RWPE1 (cell line): ENCODE data around the gene FN1.

Experiments used
- CTCF ChIA-PET: fragments of 350-600 bp; sonication (Branson Sonifier 250); formaldehyde crosslinking; extraction: SDS; loops from one replicate; lab custom pipeline; 2021; lab: Yijun Ruan, JAX
- POLR2A ChIA-PET: fragments of 400-600 bp; formaldehyde crosslinking; extraction: SDS; loops from one replicate; lab custom pipeline; 2020; ENCODE audit warnings: antibody characterized with exemption; ENCODE audit not compliant: low non-redundant PET; lab: Yijun Ruan, JAX
- DNase-seq: peaks from one replicate; pipeline ENCODE4 v3.0.0; 2012; ENCODE audit warnings: low spot score
- H3K27ac ChIP-seq: fragments of 450-650 bp; 2 replicates; pipeline ENCODE4 v1.5.1; 2017
- CTCF ChIP-seq: fragments of 450-650 bp; conservative IDR thresholded peaks from 2 replicates; pipeline ENCODE4 v1.5.1; 2017; ENCODE audit warnings: low read depth, mild to moderate bottlenecking

The FN1 gene

GRCh38 chr2:215476424-215476823 is 40.6 kb upstream of the FN1 start:
- H3K27ac ChIP-seq, result no peak overlapping the region
- ChIA-PET POLR2A (no interaction called here), CTCF (interaction anchor here (0.6 kb wide), 1 partner anchor 352 kb away, joined by 3 read pairs; no protein-coding TSS in a partner anchor)
- DNase-seq, result no peak
- TF ChIP-seq CTCF, result no peak

DNA sequence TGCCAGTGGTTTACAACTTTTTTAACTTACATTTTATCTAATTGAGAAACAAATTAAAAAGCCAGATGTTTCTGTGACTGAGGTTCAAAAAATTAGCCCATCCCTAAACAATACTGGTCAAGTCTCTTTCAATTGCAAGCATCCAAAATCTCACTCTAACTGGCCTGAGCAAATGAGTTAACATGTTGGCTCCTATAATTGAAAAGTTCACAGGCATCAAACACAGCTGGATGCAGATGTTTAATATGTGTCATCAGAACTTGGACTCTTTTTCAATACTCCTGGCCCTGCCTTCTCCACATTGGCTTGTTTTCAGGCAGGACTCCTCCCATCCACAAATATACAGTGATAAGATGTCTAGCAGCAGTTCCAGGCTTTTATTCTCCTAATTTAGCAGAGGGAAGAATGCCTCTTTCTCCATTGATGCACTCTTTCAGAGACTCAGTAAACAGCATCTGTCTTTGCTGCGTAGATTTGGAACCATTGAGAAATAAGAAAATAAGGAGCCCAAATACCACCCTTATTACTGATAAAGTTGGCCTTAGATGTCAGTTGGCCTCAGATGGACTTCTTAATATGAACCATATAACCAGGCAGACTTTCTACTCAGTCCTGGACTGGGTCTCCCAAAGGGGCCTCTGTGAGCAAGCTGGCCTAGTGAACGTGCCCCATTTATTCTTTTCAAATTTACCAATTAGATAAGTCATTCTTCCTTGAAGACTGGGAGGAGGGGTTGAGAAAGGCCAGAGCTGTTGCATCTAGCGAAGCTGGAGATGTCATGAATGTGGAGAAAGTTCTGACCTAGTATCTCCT is 30.4 kb upstream of the FN1 start:
- CTCF ChIA-PET, result no interaction called here
- no peak overlapping the region for H3K27ac ChIP-seq
- no peak for DNase-seq
- no peak for TF ChIP-seq CTCF
- POLR2A ChIA-PET, result no interaction called here

GRCh38 chr2:215465256-215465655 is 29.4 kb upstream of the FN1 start:
- ChIA-PET CTCF (no interaction called here), POLR2A (no interaction called here)

GRCh38 chr2:215461836-215462532 is 26.1 kb upstream of the FN1 start:
- no peak for TF ChIP-seq CTCF
- no peak overlapping the region for H3K27ac ChIP-seq
- CTCF ChIA-PET, result no interaction called here
- DNase-seq, result no peak
- POLR2A ChIA-PET, result no interaction called here

More at GRCh38 chr2:215465256-215465655, 29.4 kb upstream of the FN1 start:
- no peak for TF ChIP-seq CTCF
- no peak for DNase-seq
- H3K27ac ChIP-seq, result no peak overlapping the region

DNA sequence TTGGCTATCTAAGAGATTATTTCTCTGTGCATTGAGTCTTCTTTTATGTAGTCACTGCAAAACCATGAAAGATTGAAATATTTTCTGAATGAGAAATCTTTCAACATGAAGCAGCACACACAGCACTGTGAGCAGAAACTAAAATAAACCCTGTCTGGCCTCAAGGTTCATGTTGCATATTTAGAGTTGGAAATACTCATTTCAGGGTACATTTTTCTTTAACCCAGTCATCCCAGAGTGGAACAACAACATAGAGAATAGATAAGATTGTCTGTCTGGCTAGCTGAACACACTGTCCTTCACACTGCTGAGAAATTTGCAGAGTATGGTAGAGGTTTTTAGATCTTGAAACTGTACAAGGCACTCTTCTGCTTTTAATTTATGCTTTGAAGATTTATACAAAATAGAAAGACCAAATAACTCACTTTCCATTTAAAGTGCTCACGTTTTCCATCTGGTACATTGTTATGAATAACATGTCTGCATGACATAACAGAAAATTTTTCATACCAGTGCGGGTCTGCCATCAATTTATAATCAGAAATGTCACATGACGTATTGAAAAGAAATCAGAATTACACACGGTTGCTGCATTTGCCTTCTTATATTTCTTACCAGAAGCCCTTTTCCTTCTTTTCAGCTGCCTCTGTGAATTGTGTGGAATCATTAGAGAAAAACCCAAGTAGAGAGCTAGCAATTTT is 25.0 kb upstream of the FN1 start:
- POLR2A ChIA-PET, result no interaction called here
- TF ChIP-seq CTCF, result no peak
- no peak for DNase-seq
- CTCF ChIA-PET, result no interaction called here
- no peak overlapping the region for H3K27ac ChIP-seq

DNA sequence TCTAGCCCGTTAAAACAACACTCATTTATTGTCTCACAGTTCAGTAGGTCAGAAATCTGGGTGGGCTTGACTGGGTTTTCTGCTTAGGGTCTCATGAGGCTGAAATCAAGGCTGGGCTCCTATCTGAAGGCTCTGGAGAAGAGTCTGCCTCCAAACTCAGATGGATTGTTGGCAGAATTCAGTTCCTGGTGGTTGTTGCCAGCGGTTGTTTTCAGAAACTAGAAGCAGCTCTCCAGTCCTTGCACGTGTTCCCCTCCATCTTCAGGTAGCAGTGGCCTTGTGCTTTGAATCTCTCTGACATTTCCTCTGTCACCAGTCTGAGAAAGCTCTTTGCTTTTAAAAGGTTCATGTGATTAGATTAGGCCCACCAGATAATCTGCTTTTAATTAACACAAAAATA is 20.1 kb upstream of the FN1 start:
- no peak for TF ChIP-seq CTCF
- H3K27ac ChIP-seq, result no peak overlapping the region
- no peak for DNase-seq
- POLR2A ChIA-PET, result no interaction called here
- CTCF ChIA-PET, result interaction anchor here (0.7 kb wide), 1 partner anchor 45 kb away, joined by 3 read pairs; no protein-coding TSS in a partner anchor
